HCT116 (cell line): ENCODE data around the gene ABLIM1. TPM values are rescaled to one million over a fixed set of nuclear protein-coding genes. Genes with fewer than 3 reads are reported as not detected.
A peak's percentile ranks its signal among the peaks of the same experiment; 100 is the strongest.

Source experiments
- ATAC-seq: fragments of 200-7000 bp; cut with Tn5 transposase; 2 replicates; pipeline ENCODE4 v1.9.1; 2020; ENCODE audit warnings: mild to moderate bottlenecking, moderate library complexity
- BruUV-seq: library from RNA; stranded (reverse); fragments of 400-500 nt; replicated peaks from 2 replicates; lab custom pipeline; 2021; lab: Mats Ljungman, UMichigan
- CTCF ChIA-PET: fragments of 300-600 bp; sonication (Branson Sonifier 250); formaldehyde crosslinking; loops from one replicate; lab custom pipeline; 2021; ENCODE audit warnings: antibody characterized with exemption; lab: Charles Lee
- POLR2A ChIA-PET: fragments of 300-600, 350-600 bp; sonication (Branson Sonifier 250); formaldehyde crosslinking; loops from one replicate; lab custom pipeline; 2021; ENCODE audit warnings: antibody characterized with exemption; lab: Charles Lee
- RAD21 ChIA-PET, 2 experiments: fragments of 300-600 bp; sonication (Branson Sonifier 250); formaldehyde crosslinking; loops; one replicate each; lab custom pipeline; 2023; ENCODE audit warnings: low total read pairs in 2 of 2; ENCODE audit not compliant: uncharacterized antibody in 2 of 2, unreplicated experiment in 2 of 2, low non-redundant PET in 1 of 2; lab: Charles Lee
- DNase-seq: peaks from one replicate; pipeline ENCODE4 v3.0.0-alpha.2; 2010; ENCODE audit warnings: low read depth, low spot score
- H2AFZ ChIP-seq: fragments of 200-600 bp; shearing (Covaris generic), sonication (generic); 2 replicates; pipeline ENCODE4 v1.6.1; 2017; ENCODE audit warnings: low read depth, mixed run types, mixed read lengths, antibody characterized with exemption, low read length; ENCODE audit not compliant: poor library complexity, severe bottlenecking
- H3K27ac ChIP-seq: 2 replicates; pipeline ENCODE4 v1.5.1; 2012; ENCODE audit warnings: low read depth, low read length
- H3K27me3 ChIP-seq: fragments of 200-600 bp; sonication (generic); 2 replicates; pipeline ENCODE4 v1.6.1; 2016; ENCODE audit warnings: mixed run types, low read length, mixed read lengths; ENCODE audit not compliant: insufficient read depth
- H3K36me3 ChIP-seq, 2 experiments: fragments of 200-500 bp in 1 of 2; fragments of 200-600 bp in 1 of 2; sonication (Bioruptor generic) in 1 of 2; sonication (generic) in 1 of 2; 2 replicates each; pipeline versions ENCODE4 v1.5.1 to v1.6.1; 2014 to 2016; ENCODE audit warnings: low read length in 2 of 2, inconsistent platforms in 1 of 2, mixed read lengths in 1 of 2, mixed run types in 1 of 2; ENCODE audit not compliant: insufficient read depth in 2 of 2, control insufficient read depth in 1 of 2
- H3K4me1 ChIP-seq, 2 experiments: fragments of 200-600 bp in 1 of 2; sonication (generic) in 1 of 2; 2 replicates each; pipeline versions ENCODE4 v1.5.1 to v1.6.1; 2012 to 2017; ENCODE audit warnings: low read length in 2 of 2, inconsistent platforms in 1 of 2, mild to moderate bottlenecking in 1 of 2, mixed read lengths in 1 of 2, mixed run types in 1 of 2, moderate library complexity in 1 of 2; ENCODE audit not compliant: insufficient read depth in 2 of 2, control insufficient read depth in 1 of 2
- H3K4me2 ChIP-seq: fragments of 200-600 bp; sonication (generic); 2 replicates; pipeline ENCODE4 v1.6.1; 2017; ENCODE audit warnings: mixed run types, low read length, mixed read lengths
- H3K4me3 ChIP-seq, 2 experiments: fragments of 200-600 bp in 1 of 2; sonication (generic) in 1 of 2; replicated peaks in 1 of 2; 2 replicates each; pipeline ENCODE4 v1.5.1; 2011 to 2016; ENCODE audit warnings: low read length in 2 of 2, control low read depth in 1 of 2, low read depth in 1 of 2, mild to moderate bottlenecking in 1 of 2, mixed read lengths in 1 of 2, mixed run types in 1 of 2
- H3K79me2 ChIP-seq: fragments of 200-600 bp; sonication (generic); 2 replicates; pipeline ENCODE4 v1.6.1; 2017; ENCODE audit warnings: mild to moderate bottlenecking, mixed run types, low read length, moderate library complexity, mixed read lengths; ENCODE audit not compliant: insufficient read depth
- H3K9ac ChIP-seq: fragments of 200-600 bp; sonication (generic); 2 replicates; pipeline ENCODE4 v1.6.1; 2016; ENCODE audit warnings: low read length, mixed read lengths
- H3K9me2 ChIP-seq: fragments of 200-600 bp; sonication (generic), shearing (Covaris generic); 2 replicates; pipeline ENCODE4 v1.6.1; 2017; ENCODE audit warnings: mixed run types, mild to moderate bottlenecking, moderate library complexity; ENCODE audit not compliant: insufficient read depth
- H3K9me3 ChIP-seq, 2 experiments: fragments of 200-500 bp in 1 of 2; fragments of 200-600 bp in 1 of 2; sonication (Bioruptor generic) in 1 of 2; sonication (generic) in 1 of 2; 2 replicates each; pipeline ENCODE4 v1.6.1; 2014 to 2017; ENCODE audit warnings: low read length in 2 of 2, mixed read lengths in 2 of 2, inconsistent platforms in 1 of 2, low read depth in 1 of 2, mild to moderate bottlenecking in 1 of 2, mixed run types in 1 of 2, moderate library complexity in 1 of 2; ENCODE audit not compliant: control insufficient read depth in 1 of 2, insufficient read depth in 1 of 2
- H4K20me1 ChIP-seq: fragments of 200-600 bp; sonication (generic), shearing (Covaris generic); 2 replicates; pipeline ENCODE4 v1.6.1; 2017; ENCODE audit warnings: mixed run types, mild to moderate bottlenecking, moderate library complexity; ENCODE audit not compliant: insufficient read depth
- EGR1 ChIP-seq: IDR thresholded peaks from 2 replicates; pipeline ENCODE4 v1.6.1; 2012; ENCODE audit warnings: low read depth
- FOSL1 ChIP-seq: IDR thresholded peaks from 2 replicates; pipeline ENCODE4 v1.6.1; 2012; ENCODE audit warnings: low read depth
- RAD21 ChIP-seq: IDR thresholded peaks from 2 replicates; pipeline ENCODE4 v1.6.1; 2012; ENCODE audit warnings: low read depth, mild to moderate bottlenecking
- REST ChIP-seq: IDR thresholded peaks from 2 replicates; pipeline ENCODE4 v1.6.1; 2012; ENCODE audit warnings: low read depth
- SP1 ChIP-seq: IDR thresholded peaks from 2 replicates; pipeline ENCODE4 v1.6.1; 2012; ENCODE audit warnings: low read depth
- SRF ChIP-seq: IDR thresholded peaks from 2 replicates; pipeline ENCODE4 v1.6.1; 2012; ENCODE audit warnings: low read depth
- TCF7L2 ChIP-seq: IDR thresholded peaks from 2 replicates; pipeline ENCODE4 v1.7.0; 2011; ENCODE audit warnings: borderline replicate concordance, inconsistent platforms; ENCODE audit not compliant: insufficient read depth, insufficient read length; ENCODE audit errors: extremely low read depth
- YY1 ChIP-seq: IDR thresholded peaks from 2 replicates; pipeline ENCODE4 v1.6.1; 2011; ENCODE audit warnings: low read length, low read depth, moderate library complexity, mild to moderate bottlenecking; ENCODE audit not compliant: insufficient replicate concordance; ENCODE audit errors: extremely low read depth
- intact Hi-C: fragments of 100-400 bp; cut with micrococcal nuclease; formaldehyde crosslinking; loops from 2 replicates; pipeline ENCODE4 v1.10.0; 2022
- total RNA-seq: library from RNA; stranded (reverse); gene quantifications from one replicate; pipeline ENCODE4 v1.2.1, GENCODE V29; 2021; ENCODE audit not compliant: unreplicated experiment

Gene ABLIM1
- total RNA-seq, 1 experiment from 2014 or later: 96.2 TPM

GRCh38 chr10:114526504-114527238 is 131.4 kb downstream of the ABLIM1 start (continued):
- TF ChIP-seq RAD21: no peak
- peak; percentile 65 for TF ChIP-seq YY1
- peak; percentile 70 for TF ChIP-seq SP1
- peak; percentile 63 for TF ChIP-seq TCF7L2
- TF ChIP-seq, all 23 proteins: peak for 12

- peaks cover 34 to 42% of the 10 kb centered on the region in 2 experiments for H3K4me1 ChIP-seq
- no peak for DNase-seq
- BruUV-seq: no TSS peak
- peak overlapping the region; percentile 87 for H3K4me2 ChIP-seq
- H3K27me3 ChIP-seq: no peaks in the 10 kb centered on the region
- H3K79me2 ChIP-seq: peaks cover 54% of the 10 kb centered on the region
- CTCF ChIA-PET: interaction anchor here (1.0 to 3.3 kb wide), 3 partner anchors 39 to 222 kb away, joined by 3 to 10 read pairs (median 5); no protein-coding TSS in a partner anchor
- no peaks in the 10 kb centered on the region for H4K20me1 ChIP-seq
- H3K36me3 ChIP-seq: no peaks in the 10 kb centered on the region
- ATAC-seq: peak; percentile 6; the same call in 1 of the 2 replicates
- POLR2A ChIA-PET: interaction anchor here (1.0 to 2.4 kb wide), 3 partner anchors 16 to 20 kb away, joined by 3 to 6 read pairs (median 3); no protein-coding TSS in a partner anchor
- H3K27ac ChIP-seq: peak overlapping the region; percentile 63
- no peaks in the 10 kb centered on the region for H3K9me2 ChIP-seq
- peak overlapping the region; percentile 95 for H2AFZ ChIP-seq
- intact Hi-C loops: loop anchor here (5.0 kb wide), 1 partner anchor 54 kb away; no protein-coding TSS in a partner anchor
- peak overlapping the region; percentile 50 to 68 for H3K4me3 ChIP-seq
- TF ChIP-seq SP1: no peak
- TF ChIP-seq EGR1: no peak
- no peak for TF ChIP-seq FOSL1
- TF ChIP-seq RAD21: no peak
- no peak for TF ChIP-seq SRF
- no peak for TF ChIP-seq REST
- TF ChIP-seq, all 23 proteins: peak for 0
- peak overlapping the region; percentile 72 for H3K9ac ChIP-seq
- RAD21 ChIA-PET: interaction anchor here in 1 of 2 experiments (0.6 kb wide), 1 partner anchor 176 kb away, joined by 3 read pairs; no protein-coding TSS in a partner anchor
- H3K9me3 ChIP-seq: no peaks in the 10 kb centered on the region
Observed at GRCh38 chr10:114526126-114526503, 132.0 kb downstream of the ABLIM1 start.
